HG03442 (cell line): ENCODE results near the gene OR2J2.
"Not testable (repeated sequence)": the region's sequence is repeated elsewhere in the genome, so short reads cannot be mapped to it uniquely, and the experiment has no call there.

Experiments
- ATAC-seq: cut with Tn5 transposase; IDR thresholded peaks from one replicate; pipeline ENCODE4 v1.9.1; 2021; ENCODE audit warnings: mild to moderate bottlenecking, moderate library complexity; ENCODE audit not compliant: unreplicated experiment

The OR2J2 gene

DNA sequence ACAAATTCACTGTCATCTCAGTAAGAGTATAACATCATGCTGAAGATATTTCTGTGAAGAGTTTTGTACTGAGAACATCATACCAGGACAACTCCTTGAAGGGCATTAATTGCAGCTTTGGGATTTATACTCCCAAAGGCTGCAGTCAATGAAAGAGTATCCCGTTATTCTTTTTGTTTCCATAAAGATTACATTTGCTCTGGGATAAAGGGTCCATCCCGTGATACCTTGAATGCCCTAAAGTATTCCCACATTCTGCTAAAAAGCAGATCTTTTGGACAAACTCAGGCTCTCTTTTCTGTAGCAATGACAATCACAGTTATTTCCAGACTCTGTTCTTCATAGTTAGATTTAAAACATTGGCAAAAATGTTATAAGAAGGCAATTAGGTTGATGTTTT, at the start of gene OR2J2:
Gene OR2J2 (plus strand): TSS at position 301 of the 400 bp plus-strand sequence. CDS start 2,729 bp downstream, outside the sequence.
- not testable (repeated sequence) for ATAC-seq

DNA sequence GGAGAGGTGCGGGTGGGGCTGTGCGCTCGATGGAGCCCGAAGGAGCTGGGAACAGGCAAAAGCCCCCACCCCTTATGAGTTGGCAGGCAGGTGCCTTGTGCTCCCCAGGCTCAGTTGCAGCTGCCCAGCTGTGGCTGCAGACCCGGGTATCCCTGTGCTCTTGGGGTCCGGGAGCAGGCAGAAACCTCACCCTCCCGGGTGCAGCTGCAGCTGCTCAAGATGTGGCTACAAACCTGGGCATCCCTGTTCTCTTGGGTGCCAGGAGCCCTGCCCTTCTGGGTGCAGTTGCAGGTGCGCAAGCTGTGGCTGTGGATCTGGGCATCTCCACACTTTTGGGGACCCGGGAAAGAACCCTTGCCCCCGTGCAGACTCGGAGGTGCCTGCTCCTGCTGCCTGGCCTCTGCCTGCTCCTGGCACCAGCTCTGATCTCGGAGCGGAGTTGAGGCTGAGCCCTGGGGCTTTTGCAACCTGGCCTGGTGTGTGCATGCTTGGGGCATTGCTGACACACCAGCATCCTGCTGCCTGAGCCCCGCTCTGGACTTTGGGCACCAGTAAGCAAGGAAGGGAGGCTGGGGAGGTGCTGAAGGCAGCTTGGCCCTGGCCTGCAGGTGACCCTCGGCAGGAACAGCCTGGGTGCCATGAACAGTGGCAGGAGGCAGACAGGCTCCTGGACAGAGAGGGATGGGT, 41.2 kb upstream of the OR2J2 start:
- no peak for ATAC-seq

DNA sequence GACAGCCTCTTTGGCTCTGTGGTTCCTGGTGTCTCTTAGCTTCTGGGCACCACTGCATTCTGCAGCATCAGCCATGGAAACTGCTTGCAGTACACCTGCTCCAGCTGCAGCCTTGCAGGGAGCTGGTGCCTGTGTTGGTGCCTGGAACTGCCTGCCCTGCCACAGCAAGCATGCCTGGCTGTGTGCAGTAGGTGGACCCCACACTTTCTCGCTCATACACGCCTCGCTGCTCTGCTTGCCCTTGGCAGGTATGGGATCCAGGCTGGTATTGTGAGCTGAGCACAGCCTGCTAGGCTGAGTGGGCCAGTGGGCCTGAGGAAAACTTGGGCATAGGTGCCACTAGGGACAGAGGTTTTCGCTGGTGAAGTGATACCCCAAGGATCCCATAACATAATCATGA, 40.1 kb upstream of the OR2J2 start:
- ATAC-seq = no peak

DNA sequence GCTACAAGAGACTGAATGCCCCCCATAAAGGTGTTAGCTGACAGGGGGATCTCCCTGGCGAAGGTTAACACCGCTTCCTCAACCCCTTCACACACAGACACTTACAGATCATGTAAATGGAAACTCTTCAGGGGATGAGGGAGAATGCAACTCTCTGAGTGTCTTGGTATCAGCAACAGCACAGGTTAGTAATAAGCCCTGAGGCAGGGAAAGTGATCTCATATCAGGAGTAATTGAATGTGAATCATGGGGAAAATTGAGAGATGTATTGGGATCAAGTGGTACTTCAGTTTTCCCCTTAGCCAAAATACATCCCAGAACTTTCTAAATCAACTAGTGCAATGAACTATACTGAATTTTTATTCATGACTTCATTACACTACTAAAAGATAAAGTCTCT, 39.0 kb upstream of the OR2J2 start:
- ATAC-seq = no peak

GRCh38 chr6:29137724-29138123, 33.0 kb upstream of the OR2J2 start:
- ATAC-seq = no peak

DNA sequence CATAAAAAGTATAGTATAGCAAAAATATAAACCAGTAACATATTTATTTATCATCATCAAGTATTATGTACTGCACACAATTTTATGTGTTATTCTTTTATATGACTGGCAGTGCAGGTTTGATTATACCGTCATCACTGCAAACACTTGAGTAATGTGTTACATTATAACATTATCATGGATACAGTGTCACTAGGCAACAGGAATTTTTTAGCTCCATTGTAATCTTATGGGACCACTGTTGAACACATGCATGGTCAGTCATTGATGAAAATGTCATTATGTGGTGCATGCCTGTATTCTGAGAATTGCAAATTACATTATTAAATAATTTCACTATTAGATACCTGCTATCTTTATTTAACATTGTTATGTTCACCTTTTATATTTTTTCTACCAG, 29.1 kb upstream of the OR2J2 start:
- ATAC-seq = no peak

DNA sequence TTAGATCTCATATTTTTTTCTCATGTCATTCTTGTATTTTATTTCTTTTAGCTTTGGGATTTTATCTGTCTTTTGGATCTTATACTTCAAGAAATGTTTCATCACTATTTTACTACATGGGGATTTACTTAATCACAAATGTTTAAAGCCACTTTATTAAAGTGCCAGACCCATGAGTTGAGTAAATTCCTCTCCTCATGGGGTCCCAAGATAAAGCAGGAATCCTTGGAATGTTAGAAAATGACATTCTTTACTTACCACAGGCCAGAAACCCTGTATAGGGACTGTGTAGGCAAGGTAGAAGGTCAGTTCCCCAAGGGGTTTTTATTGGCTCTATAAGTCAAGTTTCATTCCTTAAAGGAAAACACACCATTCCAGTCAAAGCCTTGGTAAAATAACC, 28.4 kb upstream of the OR2J2 start:
- ATAC-seq = no peak

DNA sequence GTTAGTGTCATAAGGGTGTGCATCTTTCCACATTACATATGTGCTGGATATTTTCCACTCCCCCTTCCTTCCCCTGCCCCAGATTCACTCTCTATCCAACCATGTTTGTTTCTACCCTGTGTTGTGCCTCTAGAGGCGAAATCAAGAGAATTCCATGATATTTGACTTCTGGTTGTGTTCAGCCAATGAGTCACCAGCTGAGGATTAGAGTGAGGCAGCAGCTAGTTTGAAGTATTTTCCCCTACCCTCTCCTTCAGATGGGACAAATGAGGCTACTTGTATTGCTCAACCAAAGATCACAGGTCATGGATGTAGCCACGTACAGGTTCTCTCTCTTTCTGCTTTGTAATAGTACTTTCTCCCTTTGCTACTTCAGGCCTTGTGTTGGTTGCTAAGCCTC, 24.5 kb upstream of the OR2J2 start:
- no peak for ATAC-seq

- no peak for ATAC-seq
Measured at GRCh38 chr6:29147074-29147473, 23.6 kb upstream of the OR2J2 start.

DNA sequence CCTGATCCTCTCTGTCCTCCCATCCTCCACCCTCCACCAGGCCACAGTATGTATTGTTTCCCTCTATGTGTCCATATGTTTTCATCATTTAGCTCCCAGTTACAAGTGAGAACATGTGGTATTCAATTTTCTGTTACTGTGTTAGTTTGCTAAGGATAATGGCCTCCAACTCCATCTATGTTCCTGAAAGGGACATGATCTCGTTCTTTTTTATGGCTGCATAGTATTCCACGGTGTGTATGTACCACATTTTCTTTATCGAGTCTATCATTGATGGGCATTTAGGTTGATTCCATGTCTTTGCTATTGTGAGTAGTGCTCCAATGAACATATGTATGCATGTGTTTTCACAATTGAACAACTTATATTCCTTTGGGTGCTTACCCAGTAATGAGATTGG, 21.3 kb upstream of the OR2J2 start:
- ATAC-seq = not testable (repeated sequence)

DNA sequence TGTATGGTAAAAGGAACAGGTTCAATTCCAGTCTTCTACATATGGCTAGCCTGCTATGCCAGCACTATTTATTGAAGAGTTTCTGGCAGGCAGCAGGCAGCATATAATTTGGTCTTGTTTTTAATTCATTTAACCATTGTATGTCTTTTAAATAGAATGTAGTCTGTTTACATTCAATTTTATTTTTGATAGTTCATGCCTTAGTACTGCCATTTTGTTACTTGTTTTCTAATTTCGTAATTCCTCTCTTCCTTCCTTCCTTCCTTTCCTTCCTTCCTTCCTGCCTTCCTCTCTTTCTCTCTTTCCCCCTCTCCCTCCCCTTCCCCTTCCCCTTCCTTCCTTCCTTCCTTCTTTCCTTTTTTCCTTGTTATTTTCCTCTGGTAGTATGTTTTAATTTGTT, 17.6 kb upstream of the OR2J2 start:
- ATAC-seq = no peak

DNA sequence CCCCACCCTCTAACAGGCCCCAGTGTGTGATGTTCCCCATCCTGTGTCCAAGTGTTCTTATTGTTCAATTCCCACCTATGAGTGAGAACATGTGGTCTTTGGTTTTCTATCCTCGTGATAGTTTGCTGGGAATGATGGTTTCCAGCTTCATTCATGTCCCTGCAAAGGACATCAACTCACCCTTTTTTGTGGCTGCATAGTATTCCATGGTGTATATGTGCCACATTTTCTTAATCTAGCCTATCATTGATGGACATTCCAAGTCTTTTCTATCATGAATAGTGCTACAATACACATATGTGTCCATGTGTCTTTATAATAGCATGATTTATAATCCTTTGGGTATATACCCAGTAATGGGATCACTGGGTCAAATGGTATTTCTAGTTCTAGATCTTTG, 15.5 kb upstream of the OR2J2 start:
- ATAC-seq = not testable (repeated sequence)

DNA sequence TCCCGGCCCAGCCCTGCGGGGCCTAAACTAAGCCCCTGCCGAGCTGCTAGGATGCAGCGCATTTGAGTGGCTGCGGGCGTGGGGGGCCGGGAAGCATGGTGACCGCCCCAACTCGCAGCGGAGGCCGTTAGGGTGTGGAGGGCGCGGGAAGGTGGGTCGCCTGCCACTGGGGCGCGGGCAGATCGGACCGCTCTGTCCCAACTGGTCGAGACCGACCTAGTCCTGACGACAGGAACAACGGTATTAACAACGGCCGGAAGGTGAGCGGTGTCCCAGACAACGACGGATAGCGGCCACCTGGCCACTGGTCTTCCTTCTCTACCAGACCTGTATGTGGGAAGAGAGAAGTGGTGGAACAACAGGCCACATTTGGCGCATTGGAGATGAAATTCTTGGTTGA, 10.8 kb upstream of the OR2J2 start:
- not testable (repeated sequence) for ATAC-seq

- not testable (repeated sequence) for ATAC-seq
Measured at GRCh38 chr6:29165571-29165970, 5.1 kb upstream of the OR2J2 start.

DNA sequence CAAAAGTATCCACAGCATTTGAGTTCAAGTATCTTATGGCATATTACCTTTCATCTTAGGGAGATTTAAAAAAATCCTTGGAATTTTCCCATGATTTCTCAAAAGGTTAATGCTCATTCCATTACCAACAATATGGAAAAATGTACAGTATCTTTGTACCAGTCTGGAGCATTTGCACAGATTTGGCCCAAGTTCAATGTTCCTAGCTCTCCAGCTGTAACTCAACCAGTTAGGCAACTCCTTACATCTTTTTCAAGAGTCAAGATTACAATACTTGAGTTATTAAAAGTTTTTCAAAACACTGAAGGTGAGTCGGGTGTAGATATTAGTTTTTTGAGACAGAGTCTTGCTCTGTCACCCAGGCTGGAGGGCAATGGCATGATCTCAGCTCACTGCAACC, 1.0 kb downstream of the OR2J2 start:
- ATAC-seq = no peak

DNA sequence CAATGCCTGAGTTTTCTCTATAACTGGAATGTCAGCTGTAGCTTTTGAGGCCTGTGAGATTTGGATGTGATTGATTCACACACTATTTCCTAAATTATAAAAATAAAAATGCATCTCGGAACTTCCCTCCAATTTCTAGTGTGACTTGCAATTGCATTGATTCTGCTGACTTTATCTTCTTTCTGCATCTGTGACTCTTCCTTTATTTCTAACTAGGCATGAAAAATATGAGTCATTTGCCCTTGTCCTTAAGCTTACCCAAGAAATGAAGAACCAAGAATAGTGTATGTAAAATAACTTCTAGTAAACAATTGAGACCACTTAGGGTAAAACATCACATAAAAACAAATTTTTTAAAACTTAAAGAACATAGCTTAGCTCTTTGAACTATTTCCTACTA, 12.9 kb downstream of the OR2J2 start:
- ATAC-seq = no peak

DNA sequence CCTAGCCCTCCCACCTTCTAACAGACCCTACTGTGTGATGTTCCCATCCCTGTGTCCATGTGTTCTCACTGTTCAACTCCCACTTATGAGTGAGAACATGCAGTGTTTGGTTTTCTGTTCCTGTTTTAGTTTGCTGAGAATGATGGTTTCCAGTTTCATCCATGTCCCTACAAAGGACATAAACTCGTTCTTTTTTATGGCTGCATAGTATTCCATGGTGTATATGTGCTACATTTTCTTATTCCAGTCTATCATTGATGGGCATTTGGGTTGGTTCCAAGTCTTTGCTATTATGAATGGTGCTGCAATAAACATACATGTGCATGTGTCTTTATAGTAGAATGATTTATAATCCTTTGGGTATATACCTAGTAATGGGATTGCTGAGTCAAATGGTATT, 18.0 kb downstream of the OR2J2 start:
- not testable (repeated sequence) for ATAC-seq

DNA sequence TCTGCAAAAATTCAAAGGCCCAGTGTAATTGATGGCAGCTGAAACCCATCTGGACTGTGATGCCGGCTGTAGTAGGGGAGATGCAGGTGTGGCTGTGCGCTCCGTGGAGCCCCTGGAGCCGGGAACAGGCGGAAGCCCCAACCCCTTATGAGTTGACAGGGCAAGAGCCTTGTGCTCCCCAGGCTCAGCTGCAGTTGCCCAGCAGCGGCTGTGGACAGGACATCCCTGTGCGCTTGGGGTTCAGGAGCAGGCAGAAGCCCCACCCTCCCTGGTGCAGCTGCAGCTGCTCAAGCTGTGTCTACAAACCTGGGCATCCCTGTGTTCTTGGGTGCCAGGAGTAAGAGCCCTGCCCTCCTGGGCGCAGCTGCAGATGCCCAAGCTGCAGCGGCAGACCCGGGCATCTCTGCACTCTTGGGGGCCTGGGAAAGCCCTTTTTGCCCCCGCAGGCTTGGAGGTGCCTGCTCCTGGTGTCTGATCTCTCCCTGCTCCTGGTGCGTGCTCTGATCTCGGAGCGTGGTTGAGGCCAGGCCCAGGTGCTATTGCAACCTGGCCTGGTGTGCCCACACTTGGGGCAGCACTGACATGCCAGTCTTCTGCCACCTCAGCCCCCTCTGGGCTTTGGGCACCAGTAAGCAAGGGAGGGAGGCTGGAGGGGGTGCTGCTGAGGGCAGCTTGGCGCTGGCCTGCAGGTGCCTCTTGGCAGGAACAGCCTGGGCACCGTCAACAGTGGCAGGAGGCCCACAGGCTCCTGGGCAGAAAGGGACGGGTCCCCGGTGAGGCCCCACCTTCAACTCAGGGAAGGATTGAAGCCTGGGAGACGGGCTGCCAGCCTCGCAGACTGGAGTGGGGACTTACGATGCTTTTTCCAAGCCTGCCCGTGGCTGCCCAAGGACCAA, 30.3 kb downstream of the OR2J2 start:
- no peak for ATAC-seq

GRCh38 chr6:29201966-29202365, 31.3 kb downstream of the OR2J2 start:
- no peak for ATAC-seq

GRCh38 chr6:29211488-29211887, 40.8 kb downstream of the OR2J2 start:
- no peak for ATAC-seq

DNA sequence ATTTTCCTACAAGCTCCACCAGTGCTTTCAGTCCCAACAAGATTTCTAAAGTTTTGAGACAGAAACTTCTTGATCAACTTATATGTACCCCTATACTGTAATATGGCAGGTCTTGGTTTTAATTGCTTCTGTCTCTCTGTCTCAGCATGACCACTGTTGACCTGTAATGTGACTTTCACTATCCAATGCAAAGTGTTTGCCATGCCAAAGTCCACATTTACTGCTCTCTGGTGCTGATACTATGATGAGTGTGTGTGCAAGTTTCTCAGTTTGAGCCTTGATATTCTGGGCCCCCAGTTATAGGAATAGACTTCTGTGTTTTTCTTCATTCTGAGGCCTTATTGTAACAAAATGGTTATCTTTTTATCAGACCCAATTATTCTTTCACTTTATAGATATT, 45.8 kb downstream of the OR2J2 start:
- ATAC-seq = no peak

GRCh38 chr6:29217242-29217641, 46.5 kb downstream of the OR2J2 start:
- ATAC-seq = not testable (repeated sequence)
